IMR-90 (cell line): ENCODE data around the gene FAHD2A. TPM values are rescaled to one million over a fixed set of nuclear protein-coding genes. Genes with fewer than 3 reads are reported as not detected.
A peak's percentile ranks its signal among the peaks of the same experiment; 100 is the strongest.

Experiments
- ATAC-seq: fragments of 200-7000 bp; cut with Tn5 transposase; 2 replicates; pipeline ENCODE4 v1.9.1; 2020; ENCODE audit warnings: low read depth, mild to moderate bottlenecking, moderate library complexity
- BruUV-seq: library from RNA; stranded (reverse); fragments of 400-500 nt; replicated peaks from 2 replicates; lab custom pipeline; 2021; lab: Mats Ljungman, UMichigan
- CTCF ChIA-PET: fragments of 300-600 bp; formaldehyde crosslinking; extraction: SDS; loops from one replicate; lab custom pipeline; 2021; ENCODE audit warnings: antibody characterized with exemption; lab: Yijun Ruan, JAX
- POLR2A ChIA-PET: fragments of 300-600 bp; sonication (Branson Sonifier 250); formaldehyde crosslinking; loops from one replicate; lab custom pipeline; 2022; ENCODE audit warnings: antibody characterized with exemption; ENCODE audit not compliant: unreplicated experiment; lab: Charles Lee
- DNase-seq: peaks from one replicate; pipeline ENCODE4 v3.0.0; 2013
- H2AFZ ChIP-seq: replicated peaks from 2 replicates; pipeline ENCODE3; 2013; ENCODE audit warnings: low read length, mild to moderate bottlenecking; ENCODE audit not compliant: poor library complexity
- H2AK5ac ChIP-seq: 2 replicates; pipeline ENCODE4 v1.6.1; 2013; ENCODE audit warnings: low read depth, low read length, inconsistent platforms
- H2AK9ac ChIP-seq: replicated peaks from 2 replicates; pipeline ENCODE3; 2013; ENCODE audit warnings: mild to moderate bottlenecking, low read depth, low read length, moderate library complexity; ENCODE audit not compliant: poor library complexity
- H2BK120ac ChIP-seq: 2 replicates; pipeline ENCODE4 v1.6.1; 2013; ENCODE audit warnings: low read depth, low read length, inconsistent platforms
- H2BK15ac ChIP-seq: 3 replicates; pipeline ENCODE4 v1.6.1; 2013; ENCODE audit warnings: low read depth, low read length, inconsistent platforms
- H2BK20ac ChIP-seq: 2 replicates; pipeline ENCODE4 v1.6.1; 2013; ENCODE audit warnings: low read depth, mild to moderate bottlenecking, inconsistent platforms, low read length, moderate library complexity
- H2BK5ac ChIP-seq: 2 replicates; pipeline ENCODE4 v1.6.1; 2013; ENCODE audit warnings: mild to moderate bottlenecking, low read depth, low read length, inconsistent platforms; ENCODE audit not compliant: poor library complexity, severe bottlenecking
- H3K14ac ChIP-seq: replicated peaks from 2 replicates; pipeline ENCODE4 v1.6.1; 2013; ENCODE audit warnings: low read depth, low read length, inconsistent platforms
- H3K18ac ChIP-seq: 2 replicates; pipeline ENCODE4 v1.6.1; 2013; ENCODE audit warnings: low read depth, low read length, control low read depth
- H3K23ac ChIP-seq: 2 replicates; pipeline ENCODE4 v1.6.1; 2013; ENCODE audit warnings: low read depth, low read length, inconsistent platforms
- H3K27ac ChIP-seq: 2 replicates; pipeline ENCODE4 v1.5.1; 2013; ENCODE audit warnings: mild to moderate bottlenecking, control low read depth, low read length; ENCODE audit not compliant: insufficient read depth
- H3K27me3 ChIP-seq: 2 replicates; pipeline ENCODE4 v1.6.1; 2013; ENCODE audit warnings: low read length; ENCODE audit not compliant: control insufficient read depth, insufficient read depth
- H3K36me3 ChIP-seq: 2 replicates; pipeline ENCODE4 v1.6.1; 2013; ENCODE audit warnings: low read length, mixed read lengths; ENCODE audit not compliant: control insufficient read depth, insufficient read depth
- H3K4ac ChIP-seq: 2 replicates; pipeline ENCODE4 v1.6.1; 2013; ENCODE audit warnings: low read depth, low read length, inconsistent platforms
- H3K4me1 ChIP-seq: 2 replicates; pipeline ENCODE4 v1.6.1; 2013; ENCODE audit warnings: low read length, mixed read lengths; ENCODE audit not compliant: control insufficient read depth, insufficient read depth
- H3K4me2 ChIP-seq: 2 replicates; pipeline ENCODE4 v1.6.1; 2013; ENCODE audit warnings: low read depth, mild to moderate bottlenecking, control low read depth, low read length, moderate library complexity
- H3K4me3 ChIP-seq: 2 replicates; pipeline ENCODE4 v1.5.1; 2013; ENCODE audit warnings: low read depth, mild to moderate bottlenecking, control low read depth, low read length, moderate library complexity; ENCODE audit not compliant: insufficient read depth
- H3K56ac ChIP-seq: 2 replicates; pipeline ENCODE4 v1.6.1; 2013; ENCODE audit warnings: low read length, inconsistent platforms; ENCODE audit not compliant: insufficient read depth; ENCODE audit errors: extremely low read depth
- H3K79me1 ChIP-seq, 2 experiments: 2 replicates each; pipeline ENCODE4 v1.6.1; 2013; ENCODE audit warnings: low read length in 2 of 2, inconsistent platforms in 1 of 2, low read depth in 1 of 2
- H3K9ac ChIP-seq: 2 replicates; pipeline ENCODE4 v1.6.1; 2013; ENCODE audit warnings: low read depth, low read length, control low read depth
- H3K9me1 ChIP-seq: 2 replicates; pipeline ENCODE4 v1.6.1; 2013; ENCODE audit warnings: low read length, inconsistent platforms; ENCODE audit not compliant: insufficient read depth
- H3K9me3 ChIP-seq: 2 replicates; pipeline ENCODE4 v1.6.1; 2013; ENCODE audit warnings: low read length; ENCODE audit not compliant: control insufficient read depth, insufficient read depth
- H4K20me1 ChIP-seq: 2 replicates; pipeline ENCODE4 v1.6.1; 2013; ENCODE audit warnings: low read length, inconsistent platforms; ENCODE audit not compliant: insufficient read depth
- H4K5ac ChIP-seq: 2 replicates; pipeline ENCODE4 v1.6.1; 2013; ENCODE audit warnings: mild to moderate bottlenecking, low read depth, low read length, control low read depth
- H4K8ac ChIP-seq, 2 experiments: 2 replicates each; pipeline ENCODE4 v1.6.1; 2013; ENCODE audit warnings: low read depth in 2 of 2, low read length in 2 of 2, control low read depth in 1 of 2, inconsistent platforms in 1 of 2
- H4K91ac ChIP-seq: 2 replicates; pipeline ENCODE4 v1.6.1; 2013; ENCODE audit warnings: low read depth, low read length, inconsistent platforms; ENCODE audit not compliant: insufficient read depth
- MAFK ChIP-seq: IDR thresholded peaks from 2 replicates; pipeline ENCODE4 v1.6.1; 2012; ENCODE audit warnings: low read depth, low read length, improper control_type of control experiment
- NFE2L2 ChIP-seq: fragments of 150-350 bp; IDR thresholded peaks from 2 replicates; pipeline ENCODE4 v1.6.1; 2016; ENCODE audit warnings: low read depth, mild to moderate bottlenecking, low read length
- WGBS, 2 experiments: methylation state at CpG; one replicate each; pipeline versions ENCODE4 v1.1.5 to v1.1.7; 2013; ENCODE audit warnings: missing lambda C conversion rate in 2 of 2; ENCODE audit not compliant: insufficient read length in 1 of 2; ENCODE audit errors: extremely low coverage in 2 of 2; 5-methylcytosine and 5-hydroxymethylcytosine counted together
- dilution Hi-C: fragments of 300-500 bp; cut with HindIII; formaldehyde crosslinking; loops from one replicate; pipeline ENCODE4 v1.14.3; 2018; ENCODE audit warnings: low sequenced_read_pairs; ENCODE audit not compliant: unreplicated experiment
- in situ Hi-C: fragments of 300-500 bp; cut with MboI; formaldehyde crosslinking; loops from 3 replicates; pipeline ENCODE4 v1.14.3; 2019; ENCODE audit warnings: low sequenced_read_pairs, inconsistent platforms, mixed read lengths
- intact Hi-C: fragments of 100-400 bp; cut with micrococcal nuclease; formaldehyde crosslinking; loops from 2 replicates; pipeline ENCODE4 v1.10.0; 2022
- polyA plus RNA-seq, 3 experiments: library from polyadenylated mRNA; depleted of rRNA; stranded (reverse); fragments of >200 nt; gene quantifications; 2 replicates each; pipeline ENCODE4 v1.2.3, GENCODE V29; 2012; ENCODE audit warnings: low replicate concordance in 1 of 3
- total RNA-seq: library from RNA; depleted of rRNA; stranded (reverse); fragments of >200 nt; gene quantifications from 2 replicates; pipeline ENCODE4 v1.2.3, GENCODE V29; 2012

FAHD2A gene
- total and polyA plus RNA-seq, 2 of the 4 experiments (the other 2 are of a cell fraction), result 35.1 to 36.2 TPM

- no peak overlapping the region for H4K5ac ChIP-seq
- in situ Hi-C loops, result no loop called here
- no peak overlapping the region for H3K56ac ChIP-seq
- no peak overlapping the region for H2BK120ac ChIP-seq
- DNase-seq (no peak), ATAC-seq (no peak)
- TF ChIP-seq MAFK (0 out of 2 replicates have a peak, but pooled peaks have one; percentile 24), NFE2L2 (no peak)
- H2AFZ ChIP-seq, result no peak overlapping the region
- H4K20me1 ChIP-seq, result no peaks in the 10 kb centered on the region
- H3K36me3 ChIP-seq, result no peaks in the 10 kb centered on the region
- no peak overlapping the region for H4K8ac ChIP-seq
- H2BK15ac ChIP-seq, result no peak overlapping the region
- H3K4me3 ChIP-seq, result no peak overlapping the region
- no TSS peak for BruUV-seq
- CTCF ChIA-PET, result no interaction called here
- H3K4me2 ChIP-seq, result no peak overlapping the region
- dilution Hi-C loops, result no loop called here
- intact Hi-C loops, result no loop called here
- H2AK9ac ChIP-seq, result no peak overlapping the region
- H3K27ac ChIP-seq, result no peak overlapping the region
- no peak overlapping the region for H3K9ac ChIP-seq
- H3K79me1 ChIP-seq, result no peaks in the 10 kb centered on the region
- no peak overlapping the region for H2AK5ac ChIP-seq
- POLR2A ChIA-PET, result no interaction called here
- H4K91ac ChIP-seq, result no peak overlapping the region
- H3K4ac ChIP-seq, result no peak overlapping the region
- H3K27me3 ChIP-seq, result peaks cover 2% of the 10 kb centered on the region; the same call in 1 of the 2 replicates
- no peaks in the 10 kb centered on the region for H3K4me1 ChIP-seq
- no peak overlapping the region for H2BK5ac ChIP-seq
- no peak overlapping the region for H2BK20ac ChIP-seq
- H3K9me3 ChIP-seq, result no peaks in the 10 kb centered on the region
- H3K23ac ChIP-seq, result no peak overlapping the region
- H3K14ac ChIP-seq, result no peak overlapping the region
- no peak overlapping the region for H3K18ac ChIP-seq
- WGBS, 2 experiments, result no CpG with 5 or more reads among the region's 6 CpGs
- no peaks in the 10 kb centered on the region for H3K9me1 ChIP-seq
Observed at GRCh38 chr2:95366514-95366913, 36.0 kb upstream of the FAHD2A start.
